ENCODE measurements around the gene ABCA10.
A peak's percentile ranks its signal among the peaks of the same experiment; 100 is the strongest.

Gene ABCA10

GRCh38 chr17:69245617-69246016, 17.0 kb upstream of the ABCA10 start:
- Mint-ChIP-seq H3K9me3 (no peaks in the 10 kb centered on the region), H3K27me3 (ENCODE audit: low read depth) (no peaks in the 10 kb centered on the region), H3K4me1 (no peaks in the 10 kb centered on the region), H3K27ac (no peak overlapping the region), H3K36me3 (ENCODE audit: low read depth) (no peaks in the 10 kb centered on the region), H3K4me3 (no peak overlapping the region)
- TF ChIP-seq CTCF (IDR thresholded peaks at IDR 0.05; ENCODE audit: unreplicated experiment in 3 of 3), result no peak

GRCh38 chr17:69239611-69240600, 11.3 kb upstream of the ABCA10 start:
- peaks cover 6% of the 10 kb centered on the region for H3K4me1 Mint-ChIP-seq
- H3K4me3 Mint-ChIP-seq, result no peak overlapping the region
- peaks cover 6% of the 10 kb centered on the region for H3K27me3 Mint-ChIP-seq (ENCODE audit: low read depth)
- TF ChIP-seq CTCF (IDR thresholded peaks at IDR 0.05; ENCODE audit: unreplicated experiment in 3 of 3), result no peak
- H3K36me3 Mint-ChIP-seq (ENCODE audit: low read depth), result peaks cover 4% of the 10 kb centered on the region
- H3K9me3 Mint-ChIP-seq, result peaks cover 3% of the 10 kb centered on the region
- no peak overlapping the region for H3K27ac Mint-ChIP-seq

- H3K27ac Mint-ChIP-seq, result no peak overlapping the region
- no peak overlapping the region for H3K4me3 Mint-ChIP-seq
These were observed 8.3 kb upstream of the ABCA10 start for GRCh38 chr17:69236946-69237345.

DNA sequence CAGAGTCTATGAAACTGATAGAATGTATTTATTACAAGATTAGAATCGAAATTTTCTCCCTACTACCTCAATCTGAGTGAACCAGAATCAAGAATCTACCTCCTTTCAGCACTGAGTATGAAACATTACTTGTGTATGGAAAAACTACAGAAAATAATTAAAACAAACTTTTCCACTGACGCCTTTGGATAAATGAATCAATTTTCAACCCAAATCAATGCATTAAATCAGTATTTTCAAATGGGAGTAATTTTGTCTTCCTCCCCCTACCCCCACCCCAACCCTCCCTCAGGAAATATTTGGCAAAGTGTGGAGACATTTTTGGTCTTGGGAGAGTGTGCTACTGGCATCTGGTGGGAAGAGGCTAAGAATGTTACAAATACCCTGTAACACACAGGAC, 7.8 kb upstream of the ABCA10 start:
- H3K36me3 Mint-ChIP-seq (ENCODE audit: low read depth), result peaks cover 8% of the 10 kb centered on the region
- H3K27me3 Mint-ChIP-seq (ENCODE audit: low read depth), result peaks cover 6% of the 10 kb centered on the region
- H3K4me3 Mint-ChIP-seq, result no peak overlapping the region
- no peak for TF ChIP-seq CTCF (IDR thresholded peaks at IDR 0.05; ENCODE audit: unreplicated experiment in 3 of 3)
- peaks cover 6% of the 10 kb centered on the region for H3K4me1 Mint-ChIP-seq
- peaks cover 11% of the 10 kb centered on the region for H3K9me3 Mint-ChIP-seq
- no peak overlapping the region for H3K27ac Mint-ChIP-seq

More at GRCh38 chr17:69236946-69237345, 8.3 kb upstream of the ABCA10 start:
- Mint-ChIP-seq H3K9me3 (peaks cover 10% of the 10 kb centered on the region), H3K36me3 (ENCODE audit: low read depth) (peaks cover 8% of the 10 kb centered on the region), H3K4me1 (peaks cover 6% of the 10 kb centered on the region), H3K27me3 (ENCODE audit: low read depth) (peaks cover 6% of the 10 kb centered on the region)
- no peak for TF ChIP-seq CTCF (IDR thresholded peaks at IDR 0.05; ENCODE audit: unreplicated experiment in 3 of 3)

- peaks cover 18% of the 10 kb centered on the region for H3K9me3 Mint-ChIP-seq
- peak; percentile 74 to 78 (median 76) for TF ChIP-seq CTCF (IDR thresholded peaks at IDR 0.05; ENCODE audit: unreplicated experiment in 3 of 3)
- peaks cover 6% of the 10 kb centered on the region for H3K4me1 Mint-ChIP-seq
- H3K36me3 Mint-ChIP-seq (ENCODE audit: low read depth), result peaks cover 8% of the 10 kb centered on the region
- peak overlapping the region in 2 of 3 experiments; percentile 2 to 23 for H3K27ac Mint-ChIP-seq
- no peak overlapping the region for H3K4me3 Mint-ChIP-seq
- peaks cover 6% of the 10 kb centered on the region for H3K27me3 Mint-ChIP-seq (ENCODE audit: low read depth)
These were observed 6.9 kb upstream of the ABCA10 start for GRCh38 chr17:69235338-69236058.
